DMS114 treated with DMSO at 0.1 percent for 48 hours (cell line): ENCODE results near the gene MSL1.
"Not testable (repeated sequence)": the region's sequence is repeated elsewhere in the genome, so short reads cannot be mapped to it uniquely, and the experiment has no call there.

Experiments used
- DNase-seq: peaks from one replicate; lab custom pipeline; 2025; ENCODE audit not compliant: unreplicated experiment; lab: John Stamatoyannopoulos, UW

The MSL1 gene

GRCh38 chr17:40124279-40125141 is 2.7 kb downstream of the MSL1 start:
- no peak for DNase-seq

DNA sequence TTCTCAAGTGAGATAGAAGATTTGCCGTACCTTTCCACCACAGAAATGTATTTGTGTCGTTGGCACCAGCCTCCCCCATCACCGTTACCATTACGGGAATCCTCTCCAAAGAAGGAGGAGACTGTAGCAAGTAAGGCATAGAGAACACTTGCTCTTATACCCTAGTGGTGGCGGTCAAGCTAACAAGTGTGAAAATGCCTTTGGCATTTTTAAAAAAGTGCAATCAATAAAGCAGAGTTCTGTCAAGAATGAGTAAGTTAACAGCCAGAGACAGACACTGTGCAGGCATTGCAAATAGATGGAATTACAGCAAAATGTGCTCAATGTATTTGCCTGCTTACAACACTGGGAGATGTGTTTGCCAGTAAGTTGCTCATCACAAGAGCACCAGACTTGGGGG is 7.7 kb downstream of the MSL1 start:
- no peak for DNase-seq

DNA sequence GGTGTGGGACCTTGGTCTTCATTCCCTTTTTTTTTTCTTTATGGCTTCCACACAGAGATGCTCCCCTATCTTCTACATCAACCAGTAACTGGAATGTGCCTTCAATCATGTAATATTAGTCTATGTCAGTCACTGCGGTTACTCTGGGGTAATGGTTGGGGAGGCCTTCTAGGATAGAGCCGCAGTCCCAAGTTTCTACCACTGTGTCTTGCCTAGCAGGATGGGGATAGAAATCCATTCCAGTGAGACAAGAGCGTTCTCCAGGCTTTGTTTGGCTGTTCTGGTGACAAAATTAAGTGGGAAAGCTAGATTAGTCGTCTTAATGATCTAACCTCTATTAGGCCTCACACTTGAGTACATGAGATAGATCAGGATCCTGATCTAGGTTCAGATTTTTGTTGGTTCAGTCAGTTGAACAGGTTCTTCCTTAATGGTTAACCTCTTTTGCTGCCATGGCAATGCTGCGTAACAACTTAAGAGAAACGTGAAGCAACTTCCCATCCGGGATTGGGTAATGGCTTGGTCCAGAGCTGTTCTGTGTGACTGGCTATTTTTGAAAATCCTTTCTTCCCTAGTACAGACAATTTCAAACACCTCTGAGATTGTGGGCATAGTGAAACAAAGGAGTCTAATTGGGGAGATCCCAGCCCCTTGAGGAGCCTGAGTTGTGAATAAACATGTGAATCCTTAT is 8.7 kb downstream of the MSL1 start:
- no peak for DNase-seq

- no peak for DNase-seq
Measured at GRCh38 chr17:40134184-40134583, 12.4 kb downstream of the MSL1 start.

GRCh38 chr17:40135817-40136216 is 14.0 kb downstream of the MSL1 start:
- DNase-seq = no peak

GRCh38 chr17:40139566-40140058 is 17.8 kb downstream of the MSL1 start:
- DNase-seq = no peak

DNA sequence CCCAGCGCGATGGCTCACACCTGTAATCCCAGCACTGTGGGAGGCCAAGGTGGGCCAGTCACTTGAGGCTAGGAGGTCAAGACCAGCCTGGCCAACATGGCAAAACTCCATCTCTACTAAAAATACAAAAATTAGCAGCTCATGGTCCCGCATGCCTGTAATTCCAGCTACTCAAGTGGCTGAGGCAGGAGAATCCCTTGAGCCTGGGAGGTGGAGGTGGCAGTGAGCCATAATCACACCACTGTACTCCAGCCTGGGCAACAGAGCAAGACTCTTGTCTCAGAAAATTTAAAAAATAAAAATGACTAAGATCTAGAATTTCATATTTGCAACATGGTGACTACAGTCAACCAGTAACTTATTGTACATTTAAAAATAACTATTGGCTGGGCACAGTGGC is 21.4 kb downstream of the MSL1 start:
- DNase-seq = not testable (repeated sequence)

DNA sequence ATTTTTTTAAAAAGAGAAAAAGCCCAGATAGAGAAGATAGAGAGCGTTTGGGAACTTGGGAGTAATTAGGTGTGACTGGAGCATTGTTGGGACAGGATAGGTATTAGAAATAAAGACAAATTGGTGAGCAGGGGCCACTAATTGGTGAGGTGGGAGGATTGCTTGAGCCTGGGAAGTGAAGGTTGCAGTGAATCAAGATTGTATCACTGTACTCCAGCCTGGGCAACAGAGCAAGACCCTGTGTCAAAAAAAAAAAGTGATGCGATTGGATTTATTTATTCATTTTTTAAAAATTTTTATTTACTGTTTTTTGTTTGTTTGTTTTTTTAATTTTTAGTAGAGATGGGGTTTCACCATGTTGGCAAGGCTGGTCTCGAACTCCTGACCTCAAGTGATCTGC is 23.7 kb downstream of the MSL1 start:
- DNase-seq = no peak

DNA sequence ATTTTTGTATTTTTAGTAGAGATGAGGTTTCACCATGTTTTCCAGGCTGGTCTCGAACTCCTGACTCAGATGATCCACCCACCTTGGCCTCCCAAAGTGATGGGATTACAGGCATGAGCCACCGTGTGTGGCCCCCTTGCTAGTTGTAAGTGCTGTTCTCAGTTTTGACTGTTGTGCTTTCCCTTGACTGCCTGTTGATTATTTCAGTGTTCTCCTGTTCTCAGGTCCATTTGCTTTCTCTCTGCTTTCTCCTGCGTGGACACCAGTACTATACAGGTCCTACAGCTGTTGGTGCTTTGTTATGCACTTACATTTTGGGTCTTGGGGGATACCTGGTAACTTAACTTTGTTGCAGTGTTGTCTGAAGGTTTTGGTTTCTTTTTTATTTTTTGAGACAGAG is 26.8 kb downstream of the MSL1 start:
- no peak for DNase-seq

DNA sequence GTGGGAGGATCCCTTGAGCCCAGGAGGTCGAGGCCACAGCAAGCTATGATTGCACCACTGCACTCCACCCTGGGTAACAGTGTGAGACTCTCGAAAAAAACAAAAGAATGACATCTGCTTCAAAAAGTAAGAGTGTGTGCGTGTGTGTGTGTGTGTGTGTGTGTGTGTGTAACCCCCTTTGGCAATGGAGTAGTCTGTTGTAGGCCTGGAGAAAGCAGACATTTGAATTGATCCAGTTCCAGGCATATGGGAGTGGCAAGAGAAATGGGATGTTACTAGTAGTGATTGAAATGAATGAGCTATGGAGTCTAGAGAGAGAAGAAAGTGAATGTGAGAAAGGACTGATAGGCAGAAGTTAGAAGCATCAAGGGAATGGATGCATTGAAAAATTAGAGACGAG is 28.5 kb downstream of the MSL1 start:
- DNase-seq = no peak

- no peak for DNase-seq
Measured at GRCh38 chr17:40151414-40151963, 29.7 kb downstream of the MSL1 start.

- DNase-seq = no peak
Measured at GRCh38 chr17:40153603-40154236, 31.9 kb downstream of the MSL1 start.

DNA sequence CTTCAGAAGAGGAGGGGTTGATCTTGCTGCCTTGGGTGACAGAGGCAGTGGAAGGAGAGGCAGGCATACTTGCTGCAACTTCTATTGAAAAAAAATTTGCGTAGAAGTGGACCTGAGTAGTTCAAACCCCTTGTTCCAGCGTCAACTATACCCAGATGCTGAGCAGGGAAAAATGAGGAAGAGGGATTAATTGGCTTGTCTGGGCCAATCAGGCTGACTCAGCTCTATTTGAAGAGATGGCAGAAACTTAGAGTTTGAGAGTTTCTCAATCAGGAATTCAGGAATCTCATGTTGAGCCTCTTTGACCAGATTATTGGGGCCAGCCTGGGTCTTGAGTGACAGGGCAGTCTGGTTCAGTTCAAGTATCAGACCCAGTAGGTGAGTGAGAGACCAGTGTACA is 36.2 kb downstream of the MSL1 start:
- no peak for DNase-seq

DNA sequence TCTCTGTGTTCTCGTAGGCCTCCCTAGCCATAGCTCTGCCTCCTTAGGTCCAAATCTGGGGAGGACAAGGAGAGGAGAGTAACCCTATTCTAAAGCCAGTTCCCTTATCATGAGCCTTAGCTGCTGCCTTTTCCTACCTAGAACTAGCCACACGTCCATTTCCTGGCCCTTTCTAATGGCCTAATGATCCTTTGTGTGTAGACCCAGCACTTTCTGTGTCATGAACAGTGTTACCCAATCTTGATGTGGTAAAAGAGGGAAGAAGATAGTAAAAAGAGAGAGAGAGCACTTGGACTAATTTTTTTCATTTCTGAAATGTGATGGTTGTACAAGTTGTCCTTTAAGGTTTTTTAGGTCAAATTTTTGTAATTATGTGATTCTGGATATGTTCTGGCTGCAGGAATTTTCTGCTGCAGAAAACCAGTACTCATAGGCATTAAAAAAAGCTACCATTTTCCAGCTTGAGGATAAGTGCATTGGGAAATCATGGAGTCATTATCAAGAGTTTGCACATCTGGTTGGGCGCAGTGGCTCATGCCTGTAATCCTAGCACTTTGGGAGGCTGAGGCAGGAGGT is 36.8 kb downstream of the MSL1 start:
- DNase-seq = no peak

- no peak for DNase-seq
Measured at GRCh38 chr17:40159456-40159855, 37.7 kb downstream of the MSL1 start.

DNA sequence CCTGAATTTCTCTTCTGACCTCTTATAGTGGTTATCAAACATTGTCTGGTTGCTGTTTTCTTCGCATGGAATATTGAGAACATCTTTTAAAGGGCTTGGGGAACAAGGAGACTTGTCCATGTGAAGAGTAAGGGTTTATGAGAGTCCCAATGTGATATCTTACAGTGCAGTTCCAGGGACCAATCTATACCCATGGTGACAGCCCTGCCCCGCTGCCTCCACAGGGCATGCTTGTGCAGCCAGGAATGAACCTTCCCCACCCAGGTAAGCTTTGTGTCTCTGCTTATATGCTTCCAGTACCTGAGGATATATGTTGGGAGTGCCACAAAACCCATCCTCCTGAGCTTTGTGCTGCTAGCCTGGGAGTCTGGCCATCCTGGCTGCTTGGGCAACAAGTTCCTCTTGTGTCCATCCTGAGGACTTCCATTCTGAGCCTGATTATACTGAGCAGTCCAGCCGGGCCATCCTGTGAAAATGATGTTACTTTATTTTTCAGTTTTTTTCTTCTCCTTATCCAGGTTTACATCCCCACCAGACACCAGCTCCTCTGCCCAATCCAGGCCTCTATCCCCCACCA is 46.0 kb downstream of the MSL1 start:
- DNase-seq = no peak

DNA sequence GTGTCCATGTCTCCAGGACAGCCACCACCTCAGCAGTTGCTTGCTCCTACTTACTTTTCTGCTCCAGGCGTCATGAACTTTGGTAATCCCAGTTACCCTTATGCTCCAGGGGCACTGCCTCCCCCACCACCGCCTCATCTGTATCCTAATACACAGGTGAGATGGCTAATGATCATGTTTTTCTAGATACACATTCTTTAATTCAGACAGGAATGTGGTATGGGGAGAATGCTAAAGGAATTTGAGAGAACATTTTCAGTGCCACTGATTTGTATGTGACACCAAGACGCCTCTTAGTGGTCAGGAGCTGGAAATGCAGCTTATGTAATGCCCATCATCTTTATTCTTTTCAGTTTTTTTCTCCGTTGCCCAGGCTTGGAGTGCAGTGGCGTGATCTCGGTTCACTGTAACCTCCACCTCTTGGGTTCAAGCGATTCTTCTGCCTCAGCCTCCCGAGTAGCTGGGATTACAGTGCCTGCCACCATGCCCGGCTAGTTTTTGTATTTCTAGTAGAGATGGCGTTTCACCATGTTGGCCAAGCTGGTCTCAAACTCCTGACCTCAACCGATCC is 46.6 kb downstream of the MSL1 start:
- DNase-seq = peak; percentile 33

- DNase-seq = no peak
Measured at GRCh38 chr17:40170325-40170724, 48.6 kb downstream of the MSL1 start.

- DNase-seq = no peak
Measured at GRCh38 chr17:40171750-40172149, 50.0 kb downstream of the MSL1 start.

DNA sequence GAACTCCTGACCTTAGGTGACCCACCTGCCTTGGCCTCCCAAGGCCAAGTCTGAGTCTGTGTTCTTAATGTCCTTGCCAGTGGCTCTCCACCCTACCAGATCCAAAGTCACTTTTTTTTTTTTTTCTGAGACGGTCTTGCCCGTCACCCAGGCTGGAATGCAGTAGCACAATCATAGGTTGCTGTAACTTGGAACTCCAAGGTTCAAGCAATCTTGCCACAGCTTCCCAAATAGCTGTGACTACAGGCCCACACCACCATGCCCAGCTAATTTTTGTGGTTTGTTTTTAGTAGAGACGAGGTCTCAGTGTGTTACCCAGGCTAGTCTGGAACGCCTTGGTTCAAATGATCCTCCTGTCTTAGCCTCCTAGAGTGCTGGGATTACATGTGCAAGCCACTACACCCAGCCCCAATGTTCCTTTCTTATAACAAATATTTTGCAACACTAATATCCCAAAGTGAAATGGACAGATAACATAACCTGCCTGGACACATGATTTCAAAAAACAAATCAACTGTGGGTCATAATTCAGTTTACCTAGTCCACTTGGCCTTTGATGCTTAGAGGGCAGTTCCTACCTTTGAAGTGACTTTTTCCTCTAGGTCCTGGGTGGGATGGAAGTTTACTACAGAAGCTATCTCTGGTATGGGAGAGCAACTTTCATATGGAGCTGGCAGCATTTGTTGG is 51.5 kb downstream of the MSL1 start:
- DNase-seq = no peak
